HL-60 (cell line): ENCODE measurements around the gene KIF5A.

Source experiments
- DNase-seq, 2 experiments: peaks; one replicate each; pipeline ENCODE4 v3.0.0-alpha.2; 2010 to 2020; ENCODE audit warnings: low read depth in 1 of 2, low spot score in 1 of 2
- H3K27ac ChIP-seq: fragments of 250-450 bp; sonication (Bioruptor Pico); replicated peaks from 2 replicates; pipeline ENCODE4 v1.5.1; 2020; ENCODE audit warnings: mild to moderate bottlenecking, moderate library complexity
- H3K27me3 ChIP-seq: fragments of 250-450 bp; sonication (Bioruptor Pico); 2 replicates; pipeline ENCODE4 v1.5.1; 2021; ENCODE audit warnings: mild to moderate bottlenecking, moderate library complexity; ENCODE audit not compliant: insufficient read depth, poor library complexity, severe bottlenecking
- H3K4me3 ChIP-seq: replicated peaks from 2 replicates; pipeline ENCODE4 v1.5.1; 2011; ENCODE audit warnings: mild to moderate bottlenecking, control low read depth, low read length; ENCODE audit not compliant: insufficient read depth
- CTCF ChIP-seq: IDR thresholded peaks from one replicate; pipeline ENCODE4 v1.5.1; 2011; ENCODE audit warnings: low read length, control low read depth, inconsistent platforms; ENCODE audit not compliant: insufficient read depth
- GABPA ChIP-seq: IDR thresholded peaks from 2 replicates; pipeline ENCODE4 v1.6.1; 2012; ENCODE audit warnings: low read depth
- POLR2AphosphoS5 ChIP-seq: IDR thresholded peaks from 2 replicates; pipeline ENCODE4 v1.6.1; 2012; ENCODE audit warnings: low read depth
- REST ChIP-seq: IDR thresholded peaks from 2 replicates; pipeline ENCODE4 v1.6.1; 2012; ENCODE audit warnings: low read depth; ENCODE audit not compliant: insufficient replicate concordance
- SPI1 ChIP-seq: IDR thresholded peaks from 2 replicates; pipeline ENCODE4 v1.6.1; 2012; ENCODE audit warnings: low read depth, mild to moderate bottlenecking, borderline replicate concordance

The KIF5A gene

GRCh38 chr12:57528831-57529555 lies 20.9 kb upstream of the KIF5A start:
- no peak for DNase-seq
- TF ChIP-seq CTCF = no peak
- no peak for TF ChIP-seq REST
- TF ChIP-seq GABPA = no peak
- no peak for TF ChIP-seq POLR2AphosphoS5
- no peak for TF ChIP-seq SPI1
- Histone ChIP-seq H3K27me3 (no peaks in the 10 kb centered on the region), H3K27ac (no peak overlapping the region), H3K4me3 (no peak overlapping the region)

GRCh38 chr12:57529831-57530230 lies 20.0 kb upstream of the KIF5A start:
- TF ChIP-seq GABPA (no peak), REST (no peak), SPI1 (no peak), POLR2AphosphoS5 (no peak), CTCF (no peak)
- Histone ChIP-seq H3K27ac (no peak overlapping the region), H3K4me3 (no peak overlapping the region), H3K27me3 (no peaks in the 10 kb centered on the region)
- DNase-seq = no peak

GRCh38 chr12:57530396-57531142 lies 19.3 kb upstream of the KIF5A start:
- H3K27ac ChIP-seq = no peak overlapping the region
- no peak for DNase-seq
- no peak overlapping the region for H3K4me3 ChIP-seq
- TF ChIP-seq GABPA (no peak), POLR2AphosphoS5 (peak; percentile 24; the same call in 1 of the 2 replicates), REST (no peak), CTCF (no peak), SPI1 (no peak)
- H3K27me3 ChIP-seq = no peaks in the 10 kb centered on the region
